ENCODE measurements around the gene EVA1B. TPM values are rescaled to one million over a fixed set of nuclear protein-coding genes. Genes with fewer than 3 reads are reported as not detected.

The EVA1B gene
- total and polyA plus RNA-seq, 2 of the 4 experiments (the other 2 are of a cell fraction): 49.8 to 64.6 TPM

- WGBS, 2 experiments (ENCODE audit: extremely low coverage in 2 of 2, insufficient read length in 1 of 2): no CpG with 5 or more reads among the region's 9 CpGs
- Histone ChIP-seq H4K8ac (ENCODE audit: low read depth in 2 of 2, low read length in 2 of 2) (no peak overlapping the region), H3K27me3 (ENCODE audit: control insufficient read depth, insufficient read depth, low read length) (no peaks in the 10 kb centered on the region), H3K56ac (ENCODE audit: extremely low read depth, insufficient read depth, low read length) (no peak overlapping the region), H3K14ac (replicated peaks; ENCODE audit: low read depth, low read length) (no peak overlapping the region), H2BK20ac (ENCODE audit: low read depth, low read length) (no peak overlapping the region), H3K79me1 (ENCODE audit: low read depth in 1 of 2, low read length in 2 of 2) (peaks cover 0 to 16% of the 10 kb centered on the region in 2 experiments; a peak in 1 of 4 replicates), H4K91ac (ENCODE audit: insufficient read depth, low read depth, low read length) (no peak overlapping the region), H3K27ac (ENCODE audit: insufficient read depth, low read length) (no peak overlapping the region), H4K20me1 (ENCODE audit: insufficient read depth, low read length) (no peaks in the 10 kb centered on the region), H3K9ac (ENCODE audit: low read depth, low read length) (no peak overlapping the region), H2BK15ac (ENCODE audit: low read depth, low read length) (no peak overlapping the region), H2BK120ac (ENCODE audit: low read depth, low read length) (no peak overlapping the region), H2AFZ (replicated peaks; ENCODE audit: low read length, poor library complexity) (no peak overlapping the region), H3K4me1 (ENCODE audit: control insufficient read depth, insufficient read depth, low read length) (peaks cover 12% of the 10 kb centered on the region), H3K36me3 (ENCODE audit: control insufficient read depth, insufficient read depth, low read length) (peaks cover 41% of the 10 kb centered on the region), H3K9me1 (ENCODE audit: insufficient read depth, low read length) (peaks cover 8% of the 10 kb centered on the region; the same call in 1 of the 2 replicates), H2AK9ac (replicated peaks; ENCODE audit: low read depth, low read length, poor library complexity) (no peak overlapping the region), H2AK5ac (ENCODE audit: low read depth, low read length) (no peak overlapping the region), H4K5ac (ENCODE audit: low read depth, low read length) (no peak overlapping the region), H3K4me2 (ENCODE audit: low read depth, low read length) (no peak overlapping the region), H3K4me3 (ENCODE audit: insufficient read depth, low read depth, low read length) (no peak overlapping the region), H3K18ac (ENCODE audit: low read depth, low read length) (no peak overlapping the region), H3K23ac (ENCODE audit: low read depth, low read length) (no peak overlapping the region), H2BK5ac (ENCODE audit: low read depth, low read length, poor library complexity, severe bottlenecking) (no peak overlapping the region), H3K4ac (ENCODE audit: low read depth, low read length) (no peak overlapping the region), H3K9me3 (ENCODE audit: control insufficient read depth, insufficient read depth, low read length) (no peaks in the 10 kb centered on the region)
- dilution Hi-C loops (cut with HindIII; ENCODE audit: low sequenced_read_pairs, unreplicated experiment) (no loop called here), in situ Hi-C loops (cut with MboI; ENCODE audit: low sequenced_read_pairs) (loop anchor here (5.0 kb wide), 1 partner anchor 83 kb away; no protein-coding TSS in a partner anchor), intact Hi-C loops (cut with micrococcal nuclease) (no loop called here)
- ChIA-PET CTCF (no interaction called here), POLR2A (ENCODE audit: unreplicated experiment) (no interaction called here)
- BruUV-seq (replicated peaks): no TSS peak
- TF ChIP-seq SMC3 (IDR thresholded peaks at IDR 0.05; ENCODE audit: low read depth, low read length) (no peak), FOS (IDR thresholded peaks at IDR 0.05; ENCODE audit: low read depth, low read length) (no peak), RCOR1 (IDR thresholded peaks at IDR 0.05; ENCODE audit: insufficient replicate concordance, low read length) (no peak), BHLHE40 (IDR thresholded peaks at IDR 0.05; ENCODE audit: low read depth, low read length) (no peak), RAD21 (IDR thresholded peaks at IDR 0.05; ENCODE audit: low read length) (no peak), RFX5 (IDR thresholded peaks at IDR 0.05; ENCODE audit: low read depth, low read length) (no peak)
- DNase-seq (no peak), ATAC-seq (ENCODE audit: low read depth) (no peak)
Observed at GRCh38 chr1:36339615-36340014, 16.2 kb upstream of the EVA1B start.

Data from IMR-90 (cell line).